HCT116 (cell line): ENCODE measurements around the gene CTTN.

Experiments used
- EGR1 ChIP-seq: IDR thresholded peaks from 2 replicates; pipeline ENCODE4 v1.6.1; 2012; ENCODE audit warnings: low read depth
- EZH2 ChIP-seq: fragments of 200-600 bp; sonication (generic); IDR thresholded peaks from 2 replicates; pipeline ENCODE4 v1.6.1; 2017; ENCODE audit warnings: antibody characterized with exemption, mixed run types
- MAX ChIP-seq: IDR thresholded peaks from 2 replicates; pipeline ENCODE4 v1.6.1; 2012
- POLR2AphosphoS5 ChIP-seq: IDR thresholded peaks from 2 replicates; pipeline ENCODE4 v1.6.1; 2011; ENCODE audit warnings: mild to moderate bottlenecking, low read depth, low read length, moderate library complexity
- RAD21 ChIP-seq: IDR thresholded peaks from 2 replicates; pipeline ENCODE4 v1.6.1; 2012; ENCODE audit warnings: low read depth, mild to moderate bottlenecking
- SIN3A ChIP-seq: IDR thresholded peaks from 2 replicates; pipeline ENCODE4 v1.6.1; 2012; ENCODE audit warnings: low read depth
- ZNF274 ChIP-seq: fragments of 200-500 bp; sonication (Bioruptor generic); IDR thresholded peaks from 2 replicates; pipeline ENCODE4 v1.6.1; 2014; ENCODE audit warnings: mild to moderate bottlenecking, low read depth, low read length, inconsistent platforms
- TF ChIP-seq, protein P1 (sequence below), 3 experiments: fragments of 200-600 bp in 1 of 3; sonication (generic) in 1 of 3; IDR thresholded peaks in 2 of 3; conservative IDR thresholded peaks in 1 of 3; 2 replicates each; pipeline ENCODE4 v1.5.1; 2012 to 2017; ENCODE audit warnings: low read depth in 2 of 3, low read length in 2 of 3, antibody characterized with exemption in 1 of 3, borderline replicate concordance in 1 of 3, control low read depth in 1 of 3, mild to moderate bottlenecking in 1 of 3, mixed read lengths in 1 of 3, mixed run types in 1 of 3, moderate library complexity in 1 of 3; ENCODE audit not compliant: insufficient read depth in 1 of 3

DNA sequence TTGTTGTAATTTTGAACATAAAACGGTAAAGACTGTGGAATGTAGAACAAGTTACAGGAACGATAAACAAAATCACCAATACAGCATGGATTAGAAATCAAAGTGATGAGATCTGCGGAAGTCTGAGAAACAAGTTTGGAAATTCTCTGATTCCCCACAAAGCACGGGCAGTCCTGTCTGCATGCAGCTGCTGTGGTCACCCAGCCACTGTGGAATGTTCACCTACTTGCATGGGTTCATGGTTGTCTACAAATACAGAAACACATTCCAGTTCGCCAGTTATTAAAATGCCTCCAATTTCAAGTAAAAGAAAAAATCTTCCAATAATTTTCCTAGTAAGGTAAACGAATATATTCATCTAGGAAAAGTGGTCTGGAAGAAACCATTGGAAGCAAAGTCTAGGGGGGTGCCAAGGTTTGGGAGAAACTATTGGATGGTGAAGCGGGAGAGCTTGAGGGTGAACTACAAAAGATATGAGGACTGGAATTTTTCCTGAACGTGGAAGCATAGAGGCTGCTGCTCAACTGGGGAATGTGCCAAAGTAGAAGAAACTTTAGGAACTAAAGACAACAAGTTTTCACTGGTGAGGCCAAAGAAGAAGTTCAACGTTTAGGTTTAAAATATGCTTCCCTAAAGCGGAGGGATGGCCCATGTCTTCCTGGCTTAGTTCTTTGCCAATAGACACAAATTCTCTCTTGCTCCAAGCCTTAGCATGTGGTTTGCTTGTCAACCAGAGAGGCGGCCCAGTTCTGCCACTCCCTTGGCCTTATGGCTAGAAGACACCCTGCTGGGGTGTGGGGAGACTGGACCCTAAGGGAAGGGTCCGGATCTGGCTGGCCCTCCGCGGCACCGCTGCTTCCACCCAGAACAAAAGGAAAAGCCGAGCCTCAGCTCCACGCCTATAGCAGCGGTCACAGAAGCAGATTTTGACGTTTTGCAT is 70.2 kb downstream of the CTTN start:
- TF ChIP-seq, protein P1, sequence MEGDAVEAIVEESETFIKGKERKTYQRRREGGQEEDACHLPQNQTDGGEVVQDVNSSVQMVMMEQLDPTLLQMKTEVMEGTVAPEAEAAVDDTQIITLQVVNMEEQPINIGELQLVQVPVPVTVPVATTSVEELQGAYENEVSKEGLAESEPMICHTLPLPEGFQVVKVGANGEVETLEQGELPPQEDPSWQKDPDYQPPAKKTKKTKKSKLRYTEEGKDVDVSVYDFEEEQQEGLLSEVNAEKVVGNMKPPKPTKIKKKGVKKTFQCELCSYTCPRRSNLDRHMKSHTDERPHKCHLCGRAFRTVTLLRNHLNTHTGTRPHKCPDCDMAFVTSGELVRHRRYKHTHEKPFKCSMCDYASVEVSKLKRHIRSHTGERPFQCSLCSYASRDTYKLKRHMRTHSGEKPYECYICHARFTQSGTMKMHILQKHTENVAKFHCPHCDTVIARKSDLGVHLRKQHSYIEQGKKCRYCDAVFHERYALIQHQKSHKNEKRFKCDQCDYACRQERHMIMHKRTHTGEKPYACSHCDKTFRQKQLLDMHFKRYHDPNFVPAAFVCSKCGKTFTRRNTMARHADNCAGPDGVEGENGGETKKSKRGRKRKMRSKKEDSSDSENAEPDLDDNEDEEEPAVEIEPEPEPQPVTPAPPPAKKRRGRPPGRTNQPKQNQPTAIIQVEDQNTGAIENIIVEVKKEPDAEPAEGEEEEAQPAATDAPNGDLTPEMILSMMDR (IDR thresholded peaks at IDR 0.05 in 2 of 3, conservative IDR thresholded peaks at IDR 0.05 in 1 of 3; ENCODE audit: borderline replicate concordance in 1 of 3, insufficient read depth in 1 of 3, low read depth in 2 of 3, low read length in 2 of 3) = no peak
- TF ChIP-seq EZH2 = no peak
- TF ChIP-seq POLR2AphosphoS5 = no peak
- TF ChIP-seq MAX = no peak
- TF ChIP-seq EGR1 = no peak
- no peak for TF ChIP-seq SIN3A
- TF ChIP-seq ZNF274 = no peak
- TF ChIP-seq RAD21 = no peak
